Activated naive CD4-positive, alpha-beta T cell treated with anti-CD3 and anti-CD28 coated beads for 36 hours (primary cell): ENCODE data around the gene MSTO1. TPM values are rescaled to one million over a fixed set of nuclear protein-coding genes. Genes with fewer than 3 reads are reported as not detected.
"Not testable (repeated sequence)": the region's sequence is repeated elsewhere in the genome, so short reads cannot be mapped to it uniquely, and the experiment has no call there.

Experiments used
- CTCF ChIA-PET: fragments of 350-600 bp; sonication (Branson Sonifier 250); formaldehyde crosslinking; loops from one replicate; lab custom pipeline; 2021; ENCODE audit warnings: antibody characterized with exemption; lab: Charles Lee
- DNase-seq: peaks from one replicate; pipeline ENCODE4 v3.0.0-alpha.2; 2020
- H3K27ac Mint-ChIP-seq: one replicate; pipeline ENCODE4 v1.8.0; 2021; ENCODE audit warnings: mild to moderate bottlenecking, mixed read lengths
- H3K27me3 Mint-ChIP-seq: one replicate; pipeline ENCODE4 v1.8.0; 2021; ENCODE audit warnings: low read depth, mixed read lengths
- H3K36me3 Mint-ChIP-seq: one replicate; pipeline ENCODE4 v1.8.0; 2021; ENCODE audit warnings: low read depth, mixed read lengths
- H3K4me1 Mint-ChIP-seq: one replicate; pipeline ENCODE4 v1.8.0; 2021; ENCODE audit warnings: low read depth, mixed read lengths
- H3K4me3 Mint-ChIP-seq: one replicate; pipeline ENCODE4 v1.8.0; 2021; ENCODE audit warnings: mild to moderate bottlenecking, moderate library complexity, mixed read lengths
- H3K9me3 Mint-ChIP-seq: one replicate; pipeline ENCODE4 v1.8.0; 2021; ENCODE audit warnings: mixed read lengths
- intact Hi-C: fragments of 100-400 bp; cut with micrococcal nuclease; formaldehyde crosslinking; loops from one replicate; pipeline ENCODE4 v1.15.1; 2023
- total RNA-seq, 2 experiments: library from RNA; stranded (reverse); gene quantifications; one replicate each; pipeline ENCODE4 v1.2.3, GENCODE V29; 2021

MSTO1 gene
- total RNA-seq, 2 experiments from 2014 or later = 58.6 to 63.1 TPM

GRCh38 chr1:155651861-155652661 lies 42.0 kb downstream of the MSTO1 start:
- H3K9me3 Mint-ChIP-seq = no peaks in the 10 kb centered on the region
- no peak overlapping the region for H3K4me3 Mint-ChIP-seq
- no peak for DNase-seq
- no peaks in the 10 kb centered on the region for H3K27me3 Mint-ChIP-seq
- CTCF ChIA-PET = interaction anchor here (0.6 kb wide), 1 partner anchor 30 kb away, joined by 3 read pairs; no protein-coding TSS in a partner anchor
- intact Hi-C loops = no loop called here
- H3K36me3 Mint-ChIP-seq = no peaks in the 10 kb centered on the region
- H3K4me1 Mint-ChIP-seq = peaks cover 3% of the 10 kb centered on the region
- no peak overlapping the region for H3K27ac Mint-ChIP-seq

GRCh38 chr1:155652951-155653350 lies 42.9 kb downstream of the MSTO1 start:
- CTCF ChIA-PET = no interaction called here
- Mint-ChIP-seq H3K36me3 (peaks cover under 1% of the 10 kb centered on the region), H3K27ac (no peak overlapping the region), H3K4me1 (peaks cover 3% of the 10 kb centered on the region), H3K9me3 (no peaks in the 10 kb centered on the region), H3K27me3 (no peaks in the 10 kb centered on the region), H3K4me3 (no peak overlapping the region)
- no peak for DNase-seq
- intact Hi-C loops = no loop called here

DNA sequence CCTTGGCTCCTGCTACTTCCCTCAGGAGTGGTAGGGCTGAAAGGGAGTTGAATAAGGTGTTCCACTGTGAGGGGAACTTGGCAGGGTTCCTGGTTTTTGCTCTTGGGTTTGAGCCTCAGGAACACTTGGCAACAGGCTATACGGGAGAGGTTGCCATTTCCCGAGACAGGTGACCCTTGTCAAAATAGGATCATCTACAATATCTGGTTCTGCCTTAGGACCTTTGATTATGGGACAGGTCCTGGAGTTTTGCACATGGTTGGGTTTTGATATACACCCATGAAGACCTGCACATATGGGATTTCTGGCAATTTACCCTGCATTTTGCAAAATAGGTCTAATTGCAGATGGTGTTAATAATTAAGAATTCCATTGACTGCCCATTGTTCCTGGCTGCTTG lies 47.4 kb downstream of the MSTO1 start:
- Mint-ChIP-seq H3K27me3 (no peaks in the 10 kb centered on the region), H3K36me3 (peaks cover 34% of the 10 kb centered on the region), H3K4me1 (no peaks in the 10 kb centered on the region), H3K4me3 (no peak overlapping the region), H3K9me3 (no peaks in the 10 kb centered on the region), H3K27ac (no peak overlapping the region)
- CTCF ChIA-PET = no interaction called here
- intact Hi-C loops = no loop called here
- DNase-seq = no peak

DNA sequence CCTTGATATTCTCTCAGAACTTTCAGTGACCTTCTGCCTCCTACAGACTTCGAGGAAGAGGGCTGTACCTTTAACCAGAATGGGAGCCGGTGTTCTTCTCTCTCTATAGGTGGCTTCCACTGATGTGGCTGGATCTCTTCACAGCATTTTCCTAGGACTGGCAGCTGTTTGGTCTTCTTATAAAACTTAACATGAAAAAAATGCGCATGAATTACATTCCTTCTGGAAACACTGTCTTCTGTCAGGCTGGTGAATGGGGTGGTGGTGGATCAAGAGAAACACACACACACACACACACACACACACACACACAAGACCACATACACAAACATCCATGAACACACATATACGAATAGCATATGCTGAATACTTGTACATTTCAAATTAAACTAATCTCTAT lies 51.2 kb downstream of the MSTO1 start:
- CTCF ChIA-PET, H3K9me3 Mint-ChIP-seq, H3K27ac Mint-ChIP-seq, intact Hi-C loops, DNase-seq, H3K4me3 Mint-ChIP-seq, H3K27me3 Mint-ChIP-seq, H3K4me1 Mint-ChIP-seq: not testable (repeated sequence)
- peaks cover 43% of the 10 kb centered on the region for H3K36me3 Mint-ChIP-seq

Other genes starting within 250 kb of the MSTO1 start
- gene ASH1L, start 47.4 kb upstream of the MSTO1 start, total RNA-seq = 10 to 100 TPM; 27.4 to 27.5 TPM
- gene YY1AP1, start 78.6 kb downstream of the MSTO1 start, total RNA-seq = 10 to 100 TPM; 54.8 to 59.5 TPM
- gene DAP3, start 78.9 kb downstream of the MSTO1 start, total RNA-seq = 100 to 1,000 TPM; 137 to 141 TPM
- gene GON4L, start 247.0 kb downstream of the MSTO1 start, total RNA-seq = 10 to 100 TPM; 36.6 to 37.1 TPM
- gene SYT11, start 249.3 kb downstream of the MSTO1 start, total RNA-seq = 1 to 10 TPM; 6.3 to 7.0 TPM